ENCODE data around the gene C22orf15.

Gene C22orf15

GRCh38 chr22:23715806-23716375 lies 46.9 kb upstream of the C22orf15 start:
- peak overlapping the region; percentile 84 for H3K4me3 ChIP-seq (ENCODE audit: severe bottlenecking)
- H3K9me3 ChIP-seq (ENCODE audit: severe bottlenecking) = no peaks in the 10 kb centered on the region
- no peak for DNase-seq (ENCODE audit: low spot score)
- H3K4me1 ChIP-seq (ENCODE audit: insufficient read depth, poor library complexity, severe bottlenecking) = no peaks in the 10 kb centered on the region
- H3K27ac ChIP-seq (ENCODE audit: poor library complexity, severe bottlenecking) = no peak overlapping the region
- H3K27me3 ChIP-seq (ENCODE audit: insufficient read depth, poor library complexity, severe bottlenecking) = no peaks in the 10 kb centered on the region
- ATAC-seq (ENCODE audit: low read depth) = no peak
- TF ChIP-seq CTCF (IDR thresholded peaks at IDR 0.05; ENCODE audit: poor library complexity, severe bottlenecking) = no peak
- peaks cover 38% of the 10 kb centered on the region for H3K36me3 ChIP-seq (ENCODE audit: low read depth)

- peaks cover 26% of the 10 kb centered on the region for H3K36me3 ChIP-seq (ENCODE audit: low read depth)
- no peak for TF ChIP-seq CTCF (IDR thresholded peaks at IDR 0.05; ENCODE audit: poor library complexity, severe bottlenecking)
- ATAC-seq (ENCODE audit: low read depth) = peak; percentile 94
- H3K27ac ChIP-seq (ENCODE audit: poor library complexity, severe bottlenecking) = peak overlapping the region; percentile 15
- no peaks in the 10 kb centered on the region for H3K27me3 ChIP-seq (ENCODE audit: insufficient read depth, poor library complexity, severe bottlenecking)
- peak overlapping the region; percentile 84 for H3K4me3 ChIP-seq (ENCODE audit: severe bottlenecking)
- DNase-seq (ENCODE audit: low spot score) = no peak
- H3K4me1 ChIP-seq (ENCODE audit: insufficient read depth, poor library complexity, severe bottlenecking) = no peaks in the 10 kb centered on the region
- no peaks in the 10 kb centered on the region for H3K9me3 ChIP-seq (ENCODE audit: severe bottlenecking)
Observed at GRCh38 chr22:23716811-23717801, 45.7 kb upstream of the C22orf15 start.

- no peak overlapping the region for H3K27ac ChIP-seq (ENCODE audit: poor library complexity, severe bottlenecking)
- peaks cover 12% of the 10 kb centered on the region for H3K36me3 ChIP-seq (ENCODE audit: low read depth)
- no peak for TF ChIP-seq CTCF (IDR thresholded peaks at IDR 0.05; ENCODE audit: poor library complexity, severe bottlenecking)
- ATAC-seq (ENCODE audit: low read depth) (no peak), DNase-seq (ENCODE audit: low spot score) (no peak)
- no peaks in the 10 kb centered on the region for H3K9me3 ChIP-seq (ENCODE audit: severe bottlenecking)
- H3K4me3 ChIP-seq (ENCODE audit: severe bottlenecking) = no peak overlapping the region
- H3K27me3 ChIP-seq (ENCODE audit: insufficient read depth, poor library complexity, severe bottlenecking) = no peaks in the 10 kb centered on the region
- H3K4me1 ChIP-seq (ENCODE audit: insufficient read depth, poor library complexity, severe bottlenecking) = no peaks in the 10 kb centered on the region
Observed at GRCh38 chr22:23718371-23719165, 44.2 kb upstream of the C22orf15 start.

DNA sequence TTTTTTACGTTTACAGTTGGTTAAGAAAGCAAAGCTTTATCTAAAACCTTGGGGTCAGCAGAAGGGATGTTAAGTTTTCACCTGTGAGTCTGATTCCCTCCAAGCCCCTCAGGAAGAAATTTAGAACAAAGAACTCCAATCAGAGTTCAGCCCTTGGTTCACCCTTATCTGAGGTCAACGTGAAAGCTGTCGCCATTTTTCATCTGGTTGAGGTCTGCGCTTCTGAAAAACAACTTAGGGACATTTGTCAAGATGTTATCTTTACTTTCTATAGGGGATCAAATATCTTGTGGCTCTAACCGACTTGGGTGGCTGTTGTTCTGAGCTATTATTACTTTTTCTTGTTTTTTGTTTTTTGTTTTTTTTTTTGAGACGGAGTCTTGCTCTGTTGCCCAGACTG lies 41.9 kb upstream of the C22orf15 start:
- no peaks in the 10 kb centered on the region for H3K9me3 ChIP-seq (ENCODE audit: severe bottlenecking)
- no peak for ATAC-seq (ENCODE audit: low read depth)
- no peaks in the 10 kb centered on the region for H3K27me3 ChIP-seq (ENCODE audit: insufficient read depth, poor library complexity, severe bottlenecking)
- TF ChIP-seq CTCF (IDR thresholded peaks at IDR 0.05; ENCODE audit: poor library complexity, severe bottlenecking) = no peak
- no peaks in the 10 kb centered on the region for H3K36me3 ChIP-seq (ENCODE audit: low read depth)
- no peaks in the 10 kb centered on the region for H3K4me1 ChIP-seq (ENCODE audit: insufficient read depth, poor library complexity, severe bottlenecking)
- DNase-seq (ENCODE audit: low spot score) = no peak
- H3K4me3 ChIP-seq (ENCODE audit: severe bottlenecking) = no peak overlapping the region
- H3K27ac ChIP-seq (ENCODE audit: poor library complexity, severe bottlenecking) = no peak overlapping the region
